GM12873 (cell line): ENCODE results near the gene TBX5.

Experiments used
- TF ChIP-seq, protein P1 (sequence below): IDR thresholded peaks from 2 replicates; pipeline ENCODE4 v1.5.1; 2012; ENCODE audit warnings: low read depth, mild to moderate bottlenecking, moderate library complexity, low read length, control low read depth; ENCODE audit not compliant: insufficient read depth; ENCODE audit errors: missing control alignments

The TBX5 gene

DNA sequence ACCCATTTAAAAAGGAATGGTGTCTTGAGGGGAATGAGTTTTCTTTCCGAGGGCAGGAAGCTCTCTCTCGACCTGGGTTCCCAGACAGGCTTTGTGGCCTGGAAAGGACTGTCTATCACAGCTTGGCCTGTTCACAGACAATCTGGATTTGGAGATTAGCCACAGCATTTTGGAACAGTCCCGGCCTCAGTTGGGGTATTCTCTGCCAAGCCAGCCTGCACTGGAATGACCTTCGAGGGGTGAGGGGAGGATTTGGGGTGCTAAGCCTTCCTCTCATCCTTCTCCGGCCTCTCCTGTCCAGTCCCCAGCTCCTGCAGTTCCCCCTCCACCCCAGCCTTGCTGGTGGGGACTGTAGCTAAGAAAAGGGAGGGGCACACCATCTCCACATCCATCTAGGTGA is 13.0 kb downstream of the TBX5 start:
- TF ChIP-seq, protein P1, sequence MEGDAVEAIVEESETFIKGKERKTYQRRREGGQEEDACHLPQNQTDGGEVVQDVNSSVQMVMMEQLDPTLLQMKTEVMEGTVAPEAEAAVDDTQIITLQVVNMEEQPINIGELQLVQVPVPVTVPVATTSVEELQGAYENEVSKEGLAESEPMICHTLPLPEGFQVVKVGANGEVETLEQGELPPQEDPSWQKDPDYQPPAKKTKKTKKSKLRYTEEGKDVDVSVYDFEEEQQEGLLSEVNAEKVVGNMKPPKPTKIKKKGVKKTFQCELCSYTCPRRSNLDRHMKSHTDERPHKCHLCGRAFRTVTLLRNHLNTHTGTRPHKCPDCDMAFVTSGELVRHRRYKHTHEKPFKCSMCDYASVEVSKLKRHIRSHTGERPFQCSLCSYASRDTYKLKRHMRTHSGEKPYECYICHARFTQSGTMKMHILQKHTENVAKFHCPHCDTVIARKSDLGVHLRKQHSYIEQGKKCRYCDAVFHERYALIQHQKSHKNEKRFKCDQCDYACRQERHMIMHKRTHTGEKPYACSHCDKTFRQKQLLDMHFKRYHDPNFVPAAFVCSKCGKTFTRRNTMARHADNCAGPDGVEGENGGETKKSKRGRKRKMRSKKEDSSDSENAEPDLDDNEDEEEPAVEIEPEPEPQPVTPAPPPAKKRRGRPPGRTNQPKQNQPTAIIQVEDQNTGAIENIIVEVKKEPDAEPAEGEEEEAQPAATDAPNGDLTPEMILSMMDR: no peak

DNA sequence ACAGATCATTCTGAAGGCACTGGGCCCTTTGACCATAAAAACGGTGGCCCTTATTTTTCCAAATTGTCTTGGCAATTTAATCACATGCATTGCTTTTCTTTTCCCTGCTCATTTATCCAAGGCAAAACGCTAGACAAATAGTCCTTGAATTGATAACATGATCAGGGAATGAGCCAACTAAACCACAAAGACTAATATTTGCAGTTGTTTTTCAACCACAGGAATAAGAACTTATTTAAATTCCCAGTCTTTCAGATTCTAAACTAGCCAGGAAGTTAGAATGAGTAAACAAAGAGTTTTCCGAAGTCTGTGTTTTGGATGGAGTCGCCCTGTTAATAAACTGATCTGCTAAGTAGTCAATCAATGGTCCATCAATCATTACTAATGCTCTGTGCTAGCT is 14.9 kb downstream of the TBX5 start:
- TF ChIP-seq, protein P1: no peak

DNA sequence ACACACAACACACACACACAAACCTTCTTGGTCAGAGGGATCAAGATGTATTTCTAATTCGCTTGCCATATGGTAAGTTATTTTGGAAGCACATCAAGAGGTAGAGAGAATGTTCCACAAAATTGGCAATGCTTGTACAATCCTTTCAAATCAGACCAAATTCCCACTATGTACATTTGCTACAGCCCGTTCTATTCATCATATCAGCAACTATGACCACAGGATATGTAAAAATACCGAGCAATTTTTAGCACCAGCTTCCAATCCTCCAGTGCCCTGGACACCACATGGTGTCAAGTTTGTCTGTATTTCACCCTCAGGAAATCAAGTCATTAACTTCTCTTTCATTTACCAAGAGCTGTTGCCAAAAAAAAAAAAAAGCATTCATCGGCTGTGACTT is 21.2 kb downstream of the TBX5 start:
- TF ChIP-seq, protein P1: no peak

DNA sequence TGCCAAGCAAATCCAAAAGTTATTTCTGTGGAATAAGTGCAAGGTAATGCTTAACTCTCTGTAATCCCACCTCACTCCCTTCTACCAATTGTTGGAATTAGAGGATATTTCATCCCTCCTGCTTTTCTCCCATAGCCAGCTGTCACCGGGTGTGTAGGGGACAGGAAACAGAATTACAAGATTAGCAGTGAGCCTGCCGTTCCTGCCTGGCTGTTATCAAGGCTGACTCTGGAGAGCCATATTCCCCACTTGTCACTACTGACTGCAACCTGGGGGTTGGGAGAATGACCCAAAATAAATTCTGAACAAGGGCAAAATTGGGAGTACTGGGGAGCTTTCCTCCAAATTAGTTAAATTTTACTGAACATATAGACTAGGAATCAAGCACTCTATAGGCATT is 24.8 kb downstream of the TBX5 start:
- TF ChIP-seq, protein P1: no peak

DNA sequence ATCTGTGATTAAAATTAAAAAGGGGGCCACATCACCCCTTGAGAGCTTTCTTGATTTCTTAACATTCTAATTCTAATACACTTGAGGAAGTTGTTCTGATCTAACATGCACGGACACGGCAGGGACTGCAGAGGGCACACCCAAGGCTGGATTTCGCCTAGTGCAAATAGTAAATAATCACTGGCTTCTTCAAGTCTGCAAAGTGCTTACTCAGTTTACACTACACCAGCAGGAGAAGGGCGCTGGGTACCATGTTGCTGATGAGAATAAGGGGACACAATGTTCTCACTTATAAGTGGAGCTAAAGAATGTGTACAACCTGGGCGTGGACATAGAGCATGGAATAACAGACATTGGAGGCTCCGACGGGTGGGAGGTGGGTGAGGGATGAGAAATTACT is 34.2 kb downstream of the TBX5 start:
- TF ChIP-seq, protein P1: no peak

DNA sequence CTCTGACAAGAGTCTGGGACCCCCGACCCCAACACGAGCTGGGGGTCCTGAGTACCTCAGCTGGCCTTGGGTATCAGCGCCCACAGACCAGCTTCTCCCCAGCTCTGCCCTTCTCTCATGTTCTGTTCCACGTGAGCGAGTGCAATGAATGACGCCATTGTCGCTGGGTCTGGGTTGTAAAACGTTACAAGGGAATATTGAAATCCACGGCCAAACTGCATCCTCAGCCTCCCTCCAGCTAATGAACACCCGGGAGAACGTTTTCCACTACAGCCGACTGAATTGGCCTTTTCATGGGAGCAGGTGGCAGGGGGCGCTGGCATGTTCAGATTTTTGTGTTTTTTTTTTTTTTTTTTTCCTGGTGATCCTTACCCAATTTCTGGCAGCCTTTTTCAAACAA is 34.7 kb downstream of the TBX5 start:
- TF ChIP-seq, protein P1: no peak

DNA sequence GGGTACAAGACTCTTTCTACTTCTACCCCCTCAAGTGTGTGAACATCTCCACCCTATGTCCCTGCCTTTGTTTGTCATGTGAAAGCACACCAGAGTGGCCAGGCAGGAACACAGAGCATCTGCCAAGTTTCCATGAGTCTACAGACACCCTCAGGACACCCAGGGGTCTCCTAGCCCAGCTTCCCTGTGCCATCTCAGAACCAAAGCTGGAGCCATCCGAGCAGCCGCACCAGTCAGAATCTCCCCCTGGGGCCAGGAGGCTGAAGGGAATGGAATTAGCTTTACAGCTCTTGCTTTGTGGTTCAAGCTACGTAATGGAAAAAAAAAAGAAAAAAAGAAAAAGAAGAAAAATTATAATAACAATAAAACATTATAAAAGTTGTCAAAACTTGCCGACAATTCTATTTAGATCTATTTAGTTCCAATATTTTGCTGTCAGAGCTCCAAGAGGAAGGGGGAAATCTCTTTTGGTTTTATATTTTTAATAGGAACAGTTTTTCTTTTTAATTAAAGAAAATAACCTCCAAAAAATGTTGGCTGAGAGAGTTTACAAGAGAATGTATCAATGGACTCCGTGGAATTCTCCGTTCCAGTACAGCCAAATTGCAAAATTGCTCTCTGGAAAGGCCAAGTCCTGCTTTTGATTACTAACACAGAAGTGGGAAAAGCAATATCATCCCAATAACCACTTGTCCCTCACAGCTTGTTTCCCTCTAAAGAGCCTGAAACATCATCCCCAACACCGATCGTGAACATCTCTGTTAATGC is 37.1 kb downstream of the TBX5 start:
- TF ChIP-seq, protein P1: no peak

DNA sequence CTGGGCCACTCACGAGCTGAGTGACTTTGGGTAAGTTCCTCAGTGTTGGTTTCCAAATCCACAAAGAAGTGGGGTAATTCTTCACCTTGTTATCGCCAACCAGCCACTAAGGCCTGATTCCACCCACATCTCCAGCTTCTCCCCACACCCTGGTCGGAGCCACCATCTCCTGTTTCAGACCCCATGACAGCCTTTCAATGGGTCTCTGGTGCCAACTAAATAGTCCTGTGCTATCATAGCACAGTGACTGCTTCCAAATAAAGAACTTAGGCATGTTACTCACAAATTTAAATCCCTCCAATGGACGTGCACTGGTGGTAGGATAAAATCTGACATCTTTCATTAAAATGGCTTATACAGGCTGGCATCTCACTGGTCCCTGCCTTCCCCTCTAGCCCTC is 44.0 kb downstream of the TBX5 start:
- TF ChIP-seq, protein P1: no peak
